NT2/D1 (cell line): ENCODE data around the gene KIF4A.
A peak's percentile ranks its signal among the peaks of the same experiment; 100 is the strongest.

ENCODE experiments used
- DNase-seq: peaks from one replicate; pipeline ENCODE4 v3.0.0-alpha.2; 2011; ENCODE audit warnings: low read depth, low spot score
- H3K27me3 ChIP-seq: 2 replicates; pipeline ENCODE4 v1.6.0; 2011; ENCODE audit warnings: mild to moderate bottlenecking; ENCODE audit not compliant: insufficient read length, insufficient read depth
- H3K36me3 ChIP-seq: 2 replicates; pipeline ENCODE4 v1.6.1; 2011; ENCODE audit warnings: mild to moderate bottlenecking, low read length, mixed read lengths; ENCODE audit not compliant: insufficient read depth, insufficient read length
- H3K4me1 ChIP-seq: 2 replicates; pipeline ENCODE4 v1.5.1; 2011; ENCODE audit not compliant: insufficient read depth, insufficient read length
- H3K4me3 ChIP-seq: 2 replicates; pipeline ENCODE4 v1.5.1; 2011; ENCODE audit warnings: low read depth; ENCODE audit not compliant: insufficient read length
- H3K9ac ChIP-seq: 2 replicates; pipeline ENCODE4 v1.6.0; 2011; ENCODE audit warnings: low read depth; ENCODE audit not compliant: insufficient read length
- H3K9me3 ChIP-seq: 2 replicates; pipeline ENCODE4 v1.5.1; 2011; ENCODE audit warnings: mild to moderate bottlenecking, low read length; ENCODE audit not compliant: insufficient read depth
- SUZ12 ChIP-seq: IDR thresholded peaks from 2 replicates; pipeline ENCODE4 v1.6.1; 2011; ENCODE audit not compliant: insufficient read length, insufficient read depth; ENCODE audit errors: extremely low read depth
- YY1 ChIP-seq: IDR thresholded peaks from 2 replicates; pipeline ENCODE4 v1.6.1; 2011; ENCODE audit not compliant: insufficient read length, insufficient read depth
- ZNF274 ChIP-seq: IDR thresholded peaks from 2 replicates; pipeline ENCODE4 v1.6.1; 2011; ENCODE audit warnings: mild to moderate bottlenecking, low read depth, low read length

KIF4A gene

DNA sequence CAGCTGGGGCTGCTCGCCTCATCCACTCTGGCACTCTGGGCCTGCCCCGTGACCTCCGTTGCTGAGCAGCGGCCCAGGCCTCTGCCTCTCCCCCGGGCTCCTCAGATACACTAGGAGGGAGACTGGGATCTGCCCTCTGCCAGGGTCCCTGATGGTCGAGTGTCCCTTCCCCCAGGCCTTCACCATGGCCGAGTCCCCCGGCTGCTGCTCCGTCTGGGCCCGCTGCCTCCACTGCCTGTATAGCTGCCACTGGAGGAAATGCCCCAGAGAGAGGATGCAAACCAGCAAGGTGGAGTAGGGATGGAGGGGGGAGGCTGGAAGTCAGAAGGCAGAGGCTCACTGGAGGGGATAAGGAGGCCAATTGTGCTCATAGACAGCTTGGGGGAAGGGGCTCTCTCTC lies 134.9 kb downstream of the KIF4A start:
- H3K36me3 ChIP-seq = peaks cover 13% of the 10 kb centered on the region
- no peak for DNase-seq

DNA sequence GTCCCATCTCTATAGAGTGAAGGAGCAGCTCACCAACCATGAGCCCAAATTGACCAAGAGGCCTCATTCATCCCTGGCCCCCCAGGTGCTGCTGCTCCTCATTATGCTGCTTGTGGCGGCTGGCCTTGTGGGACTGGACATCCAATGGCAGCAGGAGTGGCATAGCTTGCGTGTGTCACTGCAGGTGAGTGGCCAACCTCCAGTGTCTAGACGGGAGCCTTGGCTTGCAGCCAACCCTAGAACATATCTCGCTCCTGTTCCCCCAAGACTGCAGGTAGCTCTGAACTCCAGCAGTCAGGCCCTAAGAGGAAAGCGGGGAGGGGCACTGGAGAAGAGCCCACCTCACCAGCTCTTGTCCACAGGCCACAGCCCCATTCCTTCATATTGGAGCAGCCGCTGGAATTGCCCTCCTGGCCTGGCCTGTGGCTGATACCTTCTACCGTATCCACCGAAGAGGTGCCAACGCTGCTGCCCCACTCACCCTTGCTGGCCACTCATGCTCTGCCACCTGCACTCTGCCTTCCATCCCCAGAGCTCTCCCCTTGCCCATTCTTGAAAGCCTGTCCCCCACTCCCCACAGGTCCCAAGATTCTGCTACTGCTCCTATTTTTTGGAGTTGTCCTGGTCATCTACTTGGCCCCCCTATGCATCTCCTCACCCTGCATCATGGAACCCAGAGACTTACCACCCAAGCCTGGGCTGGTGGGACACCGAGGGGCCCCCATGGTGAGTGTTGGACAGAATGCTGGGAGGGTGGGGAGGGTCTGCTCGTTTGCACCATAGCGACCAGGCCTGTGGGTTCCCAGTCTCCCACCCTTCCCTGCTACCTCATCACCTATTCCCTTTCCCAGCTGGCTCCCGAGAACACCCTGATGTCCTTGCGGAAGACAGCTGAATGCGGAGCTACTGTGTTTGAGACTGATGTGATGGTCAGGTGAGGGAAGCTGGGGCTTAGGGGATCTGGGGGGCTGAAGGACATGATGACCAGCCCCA lies 136.7 kb downstream of the KIF4A start:
- Histone ChIP-seq H3K9ac (no peak overlapping the region), H3K27me3 (no peaks in the 10 kb centered on the region), H3K4me3 (no peak overlapping the region), H3K9me3 (no peaks in the 10 kb centered on the region), H3K36me3 (no peaks in the 10 kb centered on the region), H3K4me1 (peaks cover 7% of the 10 kb centered on the region)
- no peak for TF ChIP-seq SUZ12
- no peak for TF ChIP-seq ZNF274
- TF ChIP-seq YY1 = no peak
- no peak for DNase-seq

More for the DNA sequence above, 134.9 kb downstream of the KIF4A start:
- Histone ChIP-seq H3K9me3 (no peaks in the 10 kb centered on the region), H3K4me1 (peaks cover 12% of the 10 kb centered on the region), H3K4me3 (no peak overlapping the region), H3K9ac (peak overlapping the region; percentile 25), H3K27me3 (no peaks in the 10 kb centered on the region)
- no peak for TF ChIP-seq YY1
- no peak for TF ChIP-seq ZNF274
- no peak for TF ChIP-seq SUZ12

DNA sequence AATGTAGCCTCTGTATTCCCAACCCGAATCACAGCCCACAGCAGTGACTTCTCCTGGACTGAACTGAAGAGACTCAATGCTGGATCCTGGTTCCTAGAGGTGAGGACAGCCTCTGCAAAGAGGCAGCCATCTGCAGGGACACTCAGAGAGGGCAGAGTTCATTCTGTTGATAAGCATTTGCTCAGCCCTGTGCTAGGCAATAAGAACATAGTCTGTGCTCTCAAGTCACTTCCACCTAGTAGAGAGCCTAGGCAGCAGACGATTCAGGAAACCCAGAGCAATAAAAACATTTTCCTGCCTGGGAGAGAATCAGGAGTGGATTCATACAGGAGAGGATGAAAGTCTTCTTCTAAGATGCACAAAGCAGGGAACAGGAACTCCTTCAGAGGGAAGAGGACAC lies 137.5 kb downstream of the KIF4A start:
- Histone ChIP-seq H3K9ac (no peak overlapping the region), H3K27me3 (no peaks in the 10 kb centered on the region), H3K4me1 (peaks cover 3% of the 10 kb centered on the region), H3K4me3 (no peak overlapping the region), H3K36me3 (no peaks in the 10 kb centered on the region), H3K9me3 (no peaks in the 10 kb centered on the region)
- DNase-seq = no peak
- TF ChIP-seq ZNF274 (no peak), SUZ12 (no peak), YY1 (no peak)

DNA sequence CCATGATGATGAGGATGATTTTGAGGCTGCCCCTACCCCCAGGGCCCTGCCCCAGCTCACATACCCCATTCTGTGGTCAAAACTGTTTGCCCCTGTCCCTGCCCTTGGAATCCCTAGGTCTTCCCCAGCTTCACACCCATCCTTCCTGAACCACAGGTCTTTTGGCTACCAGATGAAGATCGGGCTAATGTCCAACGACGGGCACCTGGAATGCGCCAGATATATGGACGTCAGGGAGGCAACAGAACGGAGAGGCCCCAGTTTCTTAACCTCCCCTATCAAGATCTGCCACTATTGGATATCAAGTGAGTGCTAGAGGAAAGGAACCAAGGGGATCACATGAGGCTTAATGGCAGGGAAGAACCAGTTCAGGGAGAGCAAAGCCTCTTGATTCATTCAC lies 139.9 kb downstream of the KIF4A start:
- H3K36me3 ChIP-seq = no peaks in the 10 kb centered on the region

DNA sequence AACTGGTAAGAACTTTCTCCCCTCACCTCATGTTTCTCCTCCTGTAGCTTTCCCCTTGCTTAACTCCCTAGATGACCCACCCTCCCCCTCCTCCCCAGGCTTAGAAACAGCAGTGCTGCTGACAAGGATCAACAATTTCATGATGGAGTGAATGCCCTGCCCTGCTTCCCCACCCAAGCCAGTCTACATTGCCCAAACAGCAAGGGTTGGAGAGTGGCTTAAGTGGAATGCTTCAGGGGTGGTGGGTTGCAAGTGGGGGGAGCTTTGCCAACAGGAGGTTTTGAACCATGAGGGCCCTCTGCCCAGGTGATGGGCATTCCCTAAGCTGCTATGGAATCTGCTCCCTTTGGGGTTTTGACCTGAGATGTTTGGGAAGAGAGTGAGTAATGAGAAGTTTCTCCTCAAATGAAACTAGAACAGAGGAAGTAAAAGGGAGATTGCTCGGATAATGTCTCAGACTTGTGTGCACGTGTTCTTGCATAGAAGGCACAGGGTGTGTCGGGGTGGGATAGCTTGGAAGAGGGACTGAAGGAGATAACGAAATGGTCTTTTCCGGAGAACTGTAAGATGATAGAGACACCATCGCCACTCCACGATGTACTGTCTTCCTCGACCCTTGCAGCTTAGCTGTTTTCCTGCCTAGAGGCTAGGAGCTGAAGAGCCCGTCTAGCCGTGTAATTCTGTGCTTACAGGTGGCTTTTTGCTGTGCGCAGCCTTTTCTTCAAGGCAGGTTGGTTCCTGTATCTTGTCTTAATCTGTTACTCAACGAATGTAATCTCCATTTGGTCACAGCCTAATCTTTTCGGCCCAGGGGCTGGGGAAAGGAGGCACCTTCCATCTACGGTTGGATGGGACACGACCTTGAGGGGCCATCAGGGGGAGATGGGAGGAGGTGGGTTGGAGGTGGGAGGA lies 143.3 kb downstream of the KIF4A start:
- DNase-seq = no peak
- Histone ChIP-seq H3K9me3 (no peaks in the 10 kb centered on the region), H3K27me3 (peaks cover 6% of the 10 kb centered on the region), H3K36me3 (no peaks in the 10 kb centered on the region), H3K4me3 (peak overlapping the region; percentile 80), H3K9ac (peak overlapping the region; percentile 57), H3K4me1 (peaks cover 9% of the 10 kb centered on the region)
- no peak for TF ChIP-seq ZNF274
- TF ChIP-seq SUZ12 = no peak
- no peak for TF ChIP-seq YY1

More for the DNA sequence above, 139.9 kb downstream of the KIF4A start:
- Histone ChIP-seq H3K4me1 (peaks cover 2% of the 10 kb centered on the region), H3K9me3 (no peaks in the 10 kb centered on the region), H3K27me3 (no peaks in the 10 kb centered on the region), H3K9ac (no peak overlapping the region), H3K4me3 (no peak overlapping the region)
- DNase-seq = no peak
- TF ChIP-seq ZNF274 (no peak), SUZ12 (no peak), YY1 (no peak)

DNA sequence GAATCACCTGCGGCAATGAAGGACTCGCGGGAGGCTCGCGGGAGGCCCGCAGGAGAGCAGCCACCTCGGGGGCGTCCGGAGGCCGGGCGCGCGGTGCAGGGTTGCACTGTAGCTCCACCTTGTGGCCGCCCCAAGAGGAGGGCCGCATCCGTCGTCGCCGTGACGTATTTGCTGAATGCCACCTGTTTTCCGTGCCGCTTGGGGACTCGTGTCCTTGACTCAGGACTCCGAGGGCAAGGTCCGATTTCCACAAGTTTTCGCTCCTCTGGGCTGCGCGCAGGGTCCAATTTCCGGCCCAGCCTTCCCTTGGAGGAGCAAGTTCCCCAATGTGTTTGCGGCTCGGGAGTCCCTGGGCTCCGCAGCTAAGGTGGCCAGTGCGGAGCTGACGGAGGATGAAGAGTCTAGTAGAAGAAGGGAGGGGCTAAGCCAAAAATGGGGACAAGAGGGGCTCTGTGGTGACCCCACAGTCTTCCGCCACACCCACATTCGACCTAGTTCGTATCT lies 144.0 kb downstream of the KIF4A start:
- Histone ChIP-seq H3K4me1 (peaks cover 9% of the 10 kb centered on the region), H3K9ac (peak overlapping the region; percentile 72), H3K27me3 (peaks cover 6% of the 10 kb centered on the region), H3K9me3 (no peaks in the 10 kb centered on the region), H3K36me3 (no peaks in the 10 kb centered on the region), H3K4me3 (peak overlapping the region; percentile 80)
- no peak for DNase-seq
- TF ChIP-seq YY1 (no peak), SUZ12 (no peak)
